NOMO-1 treated with DMSO at 0.1 percent for 48 hours (cell line): ENCODE data around the gene ABI2.
A peak's percentile ranks its signal among the peaks of the same experiment; 100 is the strongest.
"Not testable (repeated sequence)": the region's sequence is repeated elsewhere in the genome, so short reads cannot be mapped to it uniquely, and the experiment has no call there.

Source experiments
- DNase-seq: peaks from one replicate; lab custom pipeline; 2025; ENCODE audit not compliant: unreplicated experiment; lab: John Stamatoyannopoulos, UW

Gene ABI2

DNA sequence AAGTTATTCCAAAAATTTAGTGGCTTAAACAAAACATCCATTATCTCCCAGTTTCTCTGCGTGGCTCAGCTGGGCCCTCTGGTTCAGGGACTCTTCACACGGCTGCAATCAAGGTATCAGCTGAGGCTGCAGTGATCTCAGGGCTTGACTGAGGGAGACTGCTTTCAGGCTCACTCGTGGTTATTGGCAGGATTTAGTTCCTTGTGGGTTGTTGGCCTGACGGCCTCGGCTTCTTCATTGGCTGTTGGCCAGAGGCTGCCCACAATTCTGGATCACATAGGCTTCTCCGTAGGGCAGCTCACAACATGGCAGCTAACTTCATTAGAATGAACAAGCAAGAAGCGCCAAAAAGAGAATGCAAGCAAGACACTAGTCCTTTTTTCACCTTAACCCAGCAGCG is 90.1 kb downstream of the ABI2 start:
- DNase-seq = no peak

DNA sequence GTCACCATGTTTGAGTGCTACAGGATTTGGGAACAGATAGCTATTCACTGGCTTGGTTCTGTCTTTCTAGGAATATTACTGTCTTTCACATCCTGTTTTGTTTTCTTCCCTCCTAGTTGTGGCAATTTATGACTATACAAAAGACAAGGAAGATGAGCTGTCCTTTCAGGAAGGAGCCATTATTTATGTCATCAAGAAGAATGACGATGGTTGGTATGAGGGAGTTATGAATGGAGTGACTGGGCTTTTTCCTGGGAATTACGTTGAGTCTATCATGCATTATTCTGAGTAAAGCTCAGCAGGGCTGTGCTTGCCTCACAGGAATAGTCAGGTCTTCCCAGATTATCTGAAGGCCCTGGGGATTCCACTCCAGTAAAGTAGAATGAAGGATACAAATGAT is 98.9 kb downstream of the ABI2 start:
- no peak for DNase-seq

DNA sequence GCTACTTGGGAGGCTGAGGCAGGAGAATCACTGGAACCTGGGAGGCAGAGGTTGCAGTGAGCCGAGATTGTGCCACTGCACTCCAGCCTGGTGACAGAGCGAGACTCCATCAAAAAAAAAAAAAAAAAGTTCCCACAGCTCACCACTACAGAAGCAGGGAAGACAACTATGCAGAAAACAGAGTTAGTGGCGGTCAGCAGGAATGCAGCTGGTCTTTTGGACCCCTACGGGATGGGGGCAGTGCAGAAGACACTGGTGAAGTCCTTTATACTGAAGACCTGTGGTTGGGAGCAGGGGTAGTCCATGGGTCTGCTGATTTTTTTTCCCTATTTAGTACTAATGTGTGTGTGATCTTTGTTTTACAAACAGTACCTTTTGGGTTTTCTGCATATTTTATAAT is 101.4 kb downstream of the ABI2 start:
- not testable (repeated sequence) for DNase-seq

DNA sequence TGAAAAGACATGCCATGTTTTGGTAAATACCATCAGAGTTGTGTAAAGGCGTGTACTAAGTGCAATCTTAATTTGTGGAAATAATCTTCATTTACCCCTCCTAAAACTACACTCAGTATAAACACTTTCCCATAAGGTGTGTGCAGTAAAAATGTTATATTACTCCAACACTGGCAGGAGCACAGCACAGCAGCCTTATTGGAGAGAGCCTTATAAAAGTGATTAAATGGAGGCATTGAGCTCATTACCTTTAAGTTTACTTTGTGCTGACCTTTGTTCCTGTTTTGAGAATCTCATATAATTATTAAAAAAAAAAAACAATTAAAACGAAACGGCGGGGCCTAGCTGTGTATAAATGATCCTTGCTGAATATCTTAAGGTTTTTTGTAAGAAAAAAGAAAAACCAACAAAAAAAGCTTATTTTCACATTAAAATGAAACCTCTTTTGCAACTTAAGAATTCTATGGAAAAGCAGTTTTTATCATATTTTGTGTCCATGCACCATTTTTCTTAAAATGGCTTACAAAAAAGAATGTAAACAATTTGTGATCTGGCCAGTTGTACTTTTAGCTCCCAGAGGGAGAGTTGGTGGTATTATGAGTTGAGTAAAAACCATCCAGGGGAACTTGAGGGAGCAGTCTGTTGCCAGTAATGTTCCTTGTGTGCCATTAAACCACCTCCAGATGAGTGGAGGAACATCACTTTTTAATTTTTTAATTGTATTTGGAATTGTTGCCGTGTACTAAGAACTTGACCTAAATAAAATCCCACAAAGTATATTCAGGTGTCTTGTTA is 103.4 kb downstream of the ABI2 start:
- no peak for DNase-seq

DNA sequence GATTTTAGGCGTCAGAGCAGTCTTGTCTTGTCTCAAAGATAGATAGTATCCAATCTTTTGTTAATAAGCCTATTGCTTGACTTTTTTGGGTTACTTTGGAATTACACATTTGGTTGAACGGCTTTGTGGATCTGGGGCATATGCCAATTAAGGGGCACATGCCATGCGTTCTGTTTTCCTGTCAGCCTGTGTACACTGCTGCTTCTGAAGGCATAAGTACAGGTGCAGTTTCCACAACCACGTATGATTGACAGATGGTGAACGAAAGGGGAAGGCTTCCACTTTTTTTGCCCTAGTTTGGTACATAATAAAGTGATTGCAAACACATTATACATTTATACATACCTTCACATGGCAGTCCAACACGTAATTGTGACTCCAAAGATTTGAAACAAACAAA is 104.6 kb downstream of the ABI2 start:
- DNase-seq = no peak

DNA sequence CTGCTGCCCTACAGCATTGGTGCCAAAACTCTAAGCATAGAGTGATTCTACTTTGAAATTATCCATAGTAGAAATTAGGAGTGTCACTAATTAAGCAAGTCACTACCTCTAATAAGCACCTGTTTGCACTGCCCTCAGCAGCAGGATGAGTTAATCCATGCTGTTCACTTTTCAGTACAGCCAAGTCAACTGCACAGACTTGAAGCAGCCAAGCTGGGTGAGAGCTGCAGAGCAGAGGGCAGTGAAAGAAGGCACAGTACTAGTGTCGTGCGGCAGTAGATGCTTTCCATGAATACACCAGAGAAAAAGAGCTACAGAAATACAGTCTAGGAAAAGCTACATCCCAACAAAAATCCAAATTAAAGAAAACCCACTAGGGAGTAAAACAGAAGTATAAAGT is 108.3 kb downstream of the ABI2 start:
- DNase-seq = no peak

DNA sequence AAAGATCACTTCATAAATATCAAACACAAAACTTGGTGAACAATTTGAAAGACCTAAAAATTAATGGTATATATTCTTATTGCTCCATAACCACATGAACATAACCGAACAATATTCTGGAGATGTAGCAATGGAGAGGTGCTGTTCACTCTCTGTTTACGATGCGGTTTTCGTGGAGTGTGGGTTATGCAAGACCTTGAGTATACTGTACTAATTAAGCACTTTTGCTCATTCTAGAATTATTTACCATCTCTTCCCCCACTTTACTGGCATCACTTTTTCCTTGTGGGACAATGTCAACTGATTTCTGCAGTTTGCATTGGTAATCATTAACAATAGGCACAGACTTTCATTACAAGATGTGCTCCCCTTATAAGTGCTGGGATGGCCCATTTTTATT is 109.3 kb downstream of the ABI2 start:
- peak; percentile 94 for DNase-seq

DNA sequence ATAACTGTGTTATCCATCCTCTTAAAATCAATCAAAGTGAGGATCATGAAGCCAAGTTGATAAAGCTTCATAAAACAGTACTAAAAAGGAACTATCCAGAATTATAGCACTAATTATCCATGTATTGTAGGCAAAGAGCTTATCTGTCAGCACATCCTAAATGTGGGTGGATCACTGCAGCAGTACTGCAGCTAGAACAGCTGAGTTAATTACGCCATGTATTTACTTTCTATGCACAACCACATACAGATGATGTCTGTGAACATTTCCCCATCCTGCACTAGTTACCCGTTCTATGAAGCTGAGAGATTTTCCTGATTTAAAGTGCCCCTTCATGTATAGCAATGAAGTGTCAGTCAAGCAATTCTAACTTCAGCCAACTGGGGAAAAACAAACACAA is 110.3 kb downstream of the ABI2 start:
- peak; percentile 25 for DNase-seq

DNA sequence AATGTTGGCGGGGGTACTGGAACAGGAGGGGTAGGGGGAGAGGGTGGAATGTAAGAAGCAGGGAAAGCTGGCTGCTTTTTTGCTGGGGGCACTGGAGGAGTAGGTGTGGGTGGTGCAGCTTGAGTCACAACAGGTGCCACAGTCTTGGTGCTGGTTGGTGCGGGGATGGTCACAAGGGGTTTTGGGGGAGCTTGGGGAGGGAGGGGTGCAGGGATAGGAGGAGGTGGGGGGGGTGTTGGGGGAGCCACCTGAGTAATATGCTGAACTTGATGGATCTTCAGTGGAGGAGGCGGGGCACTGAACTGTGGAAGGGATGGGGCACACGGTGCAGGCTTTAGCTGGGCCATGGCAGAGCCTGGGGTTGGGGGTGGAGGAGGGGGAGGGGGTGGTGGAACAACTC is 112.5 kb downstream of the ABI2 start:
- no peak for DNase-seq

DNA sequence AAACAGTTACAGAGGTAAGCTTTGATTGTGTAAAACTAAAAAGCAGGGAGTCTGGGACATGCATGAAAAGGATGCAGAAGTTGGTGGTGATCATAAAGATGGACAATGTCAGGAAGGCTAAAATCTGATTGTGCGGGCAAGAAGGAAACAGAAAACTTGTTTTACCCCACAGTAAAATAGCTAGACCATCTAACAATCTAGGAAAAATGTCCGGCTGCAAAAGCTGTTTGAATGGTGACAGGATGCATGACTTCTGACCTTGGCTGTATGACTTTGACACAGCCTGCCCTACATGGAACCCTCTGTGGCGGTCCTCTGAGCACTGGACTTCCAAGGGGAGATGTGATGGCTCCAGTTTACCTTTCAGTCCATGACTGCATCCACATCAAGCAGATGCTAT is 113.3 kb downstream of the ABI2 start:
- DNase-seq = no peak

DNA sequence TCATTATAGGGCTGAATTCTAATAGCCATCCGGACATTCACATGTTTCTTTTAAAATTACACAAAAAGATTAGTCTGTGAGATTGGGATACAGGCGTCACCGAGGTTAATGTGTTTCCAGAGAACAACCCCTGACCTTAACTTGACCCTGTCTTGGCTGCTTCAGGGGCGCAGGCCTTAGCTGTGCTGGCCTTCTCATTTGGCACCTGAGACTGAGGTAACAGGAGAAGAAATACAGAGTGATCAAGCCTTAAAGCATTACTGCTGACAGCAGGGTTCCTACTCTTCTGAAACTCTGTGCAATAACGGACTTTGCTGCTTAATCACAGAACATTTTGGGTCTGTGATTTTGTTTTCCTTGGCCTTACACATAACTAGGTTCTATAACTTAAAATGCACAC is 114.3 kb downstream of the ABI2 start:
- no peak for DNase-seq

DNA sequence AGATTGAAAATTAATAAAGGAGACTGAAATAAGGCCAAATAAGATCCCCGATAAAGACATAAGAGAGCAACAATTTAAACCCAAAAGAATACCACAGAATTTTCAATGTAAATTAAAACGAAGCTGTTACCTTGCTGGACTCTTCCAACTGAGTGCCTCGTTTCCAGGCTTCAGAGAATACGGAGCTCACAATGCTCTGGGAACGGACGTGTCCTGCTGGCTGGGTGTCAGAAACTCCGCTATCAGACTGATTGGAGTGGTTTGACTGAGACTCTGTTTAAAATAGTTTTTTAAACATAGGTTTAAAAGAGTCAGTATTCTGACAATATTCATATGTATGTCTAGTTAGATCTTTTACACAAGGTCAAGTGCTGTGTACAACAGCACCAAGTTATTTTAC is 116.5 kb downstream of the ABI2 start:
- no peak for DNase-seq

DNA sequence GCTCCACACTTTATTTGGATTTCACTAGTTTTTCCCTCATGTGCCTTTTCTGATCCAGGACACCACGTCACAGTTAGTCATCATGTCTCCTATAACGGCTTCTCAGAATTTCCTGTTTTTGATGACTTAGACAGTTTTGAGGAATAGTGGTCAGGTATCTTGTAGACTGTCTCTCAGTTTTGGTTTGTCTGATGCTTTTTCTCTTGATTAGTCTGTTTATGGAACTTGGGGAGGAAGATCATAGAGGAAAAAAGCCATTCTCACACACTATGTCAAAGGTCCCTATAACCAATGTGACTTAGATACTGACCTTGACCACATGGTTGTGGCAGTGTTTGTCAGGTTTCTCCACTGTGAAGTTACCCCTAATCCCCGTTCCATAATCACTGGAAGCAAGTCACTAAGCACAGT is 117.9 kb downstream of the ABI2 start:
- peak; percentile 5 for DNase-seq

DNA sequence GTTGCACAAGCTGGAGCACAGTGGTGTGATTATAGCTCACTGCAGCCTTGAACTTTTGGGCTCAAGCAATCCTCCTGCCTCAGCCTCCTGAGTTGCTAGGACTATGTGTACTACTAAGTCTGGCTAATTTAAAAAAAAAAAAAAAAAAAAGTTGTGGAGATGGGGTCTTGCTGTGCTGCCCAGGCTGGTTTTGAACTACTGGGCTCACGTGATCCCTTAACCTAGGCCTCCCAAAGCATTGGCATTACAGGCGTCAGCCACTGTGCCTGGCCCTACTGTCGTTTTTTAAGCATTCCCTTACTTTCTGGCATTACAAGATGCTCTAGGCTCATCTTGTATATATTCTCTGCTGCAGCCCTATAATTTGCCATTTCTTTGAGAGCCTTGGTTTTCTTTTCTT is 118.6 kb downstream of the ABI2 start:
- DNase-seq = no peak

DNA sequence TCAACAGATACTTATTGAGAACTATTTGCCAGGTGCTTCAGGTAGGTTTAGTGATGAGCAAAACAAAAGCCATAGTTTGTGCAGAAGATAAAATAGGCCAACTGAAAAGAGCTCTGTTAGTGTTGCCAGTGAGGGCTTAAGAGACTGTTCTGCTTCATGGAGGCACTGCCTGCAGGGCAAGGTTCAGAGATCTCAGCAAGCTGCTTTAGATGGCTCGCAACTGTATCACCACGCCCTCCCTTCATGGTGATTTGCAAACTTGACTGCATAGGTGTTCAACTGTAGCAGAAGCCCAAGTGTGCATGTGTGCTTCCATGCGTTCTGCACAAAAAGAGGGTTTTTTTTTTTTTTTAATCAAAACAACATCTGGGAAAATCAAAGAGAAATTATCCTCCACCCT is 122.4 kb downstream of the ABI2 start:
- DNase-seq = no peak

DNA sequence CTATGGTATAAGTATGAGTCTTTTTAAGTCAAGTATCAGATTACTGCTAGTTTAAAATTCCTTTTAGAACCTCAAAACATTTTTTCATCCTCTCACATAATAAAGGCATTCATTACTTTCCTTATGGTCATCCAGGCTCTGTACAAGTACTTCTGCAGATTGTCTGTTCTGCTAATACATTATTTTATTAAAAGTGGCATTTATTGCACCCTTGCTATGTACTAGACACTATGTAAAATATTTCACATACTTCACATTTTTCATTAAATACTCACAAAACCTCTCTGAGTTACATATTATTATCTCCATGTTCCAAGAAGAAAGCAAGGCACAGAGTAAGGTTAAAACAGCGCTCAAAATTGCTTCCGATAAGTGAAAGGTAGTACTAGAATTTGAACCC is 122.8 kb downstream of the ABI2 start:
- no peak for DNase-seq

DNA sequence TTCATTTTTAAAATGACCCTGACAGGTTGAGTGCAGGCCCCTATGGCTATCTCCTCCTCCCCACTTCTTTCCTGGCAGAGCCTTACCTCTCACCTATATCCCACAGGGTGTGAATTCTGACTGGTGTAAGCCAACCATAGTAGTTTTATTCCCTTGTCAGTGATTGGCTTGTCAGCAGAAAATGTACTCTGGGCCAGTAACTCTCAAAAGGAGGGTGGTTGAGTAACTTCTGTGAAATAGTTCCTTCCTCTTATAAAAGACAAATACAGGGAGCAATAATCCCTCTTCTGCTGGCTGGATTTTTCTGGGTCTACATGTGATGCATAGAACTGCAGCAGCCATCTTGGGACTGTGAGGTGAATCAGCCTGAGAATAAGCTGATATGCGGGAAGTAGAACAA is 123.5 kb downstream of the ABI2 start:
- peak; percentile 59 for DNase-seq

DNA sequence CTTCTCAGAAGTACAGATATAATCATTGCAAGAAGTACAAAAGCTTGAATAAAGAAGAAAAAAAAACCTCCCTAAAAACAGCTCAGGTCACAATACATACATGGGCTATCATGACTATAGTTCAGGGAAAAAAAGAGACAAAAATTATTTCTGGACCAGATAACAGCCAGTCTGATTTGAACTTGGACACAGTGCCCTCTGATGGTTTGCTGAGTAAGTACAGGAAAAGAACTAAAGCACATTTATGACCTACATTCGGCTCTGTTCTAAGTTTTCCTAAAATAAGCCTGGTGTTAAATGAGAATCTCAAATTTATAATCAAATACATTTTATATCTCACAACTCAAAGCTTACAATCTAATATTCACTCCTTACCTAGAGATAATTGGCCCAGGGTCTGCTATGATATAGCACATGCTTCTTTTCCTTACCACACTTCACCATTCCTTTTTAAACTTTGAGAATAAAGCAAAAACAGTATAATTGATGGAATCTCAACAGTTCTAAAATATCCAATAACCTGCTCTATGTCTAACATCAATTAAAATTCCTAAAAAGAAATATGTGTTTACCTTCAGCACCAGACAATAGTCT is 125.8 kb downstream of the ABI2 start:
- peak; percentile 66 for DNase-seq

DNA sequence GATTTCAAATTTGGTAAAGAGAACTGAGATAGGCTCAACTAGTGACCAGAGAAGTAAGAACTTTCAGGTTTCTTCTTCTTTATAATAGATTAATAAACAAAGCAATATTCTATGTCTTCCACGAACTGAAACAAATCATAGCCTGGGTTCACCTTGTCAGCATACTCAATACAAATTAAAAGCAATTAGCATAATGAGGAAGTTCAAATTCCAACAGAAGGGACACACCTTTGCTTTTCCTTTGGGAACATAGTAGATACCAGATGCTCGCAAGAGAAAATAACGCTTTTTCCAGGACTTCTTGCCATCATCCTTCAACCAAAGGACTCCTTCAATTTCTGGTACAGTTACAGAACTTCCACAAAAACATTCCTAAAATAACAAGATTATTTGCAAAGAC is 127.0 kb downstream of the ABI2 start:
- DNase-seq = no peak

DNA sequence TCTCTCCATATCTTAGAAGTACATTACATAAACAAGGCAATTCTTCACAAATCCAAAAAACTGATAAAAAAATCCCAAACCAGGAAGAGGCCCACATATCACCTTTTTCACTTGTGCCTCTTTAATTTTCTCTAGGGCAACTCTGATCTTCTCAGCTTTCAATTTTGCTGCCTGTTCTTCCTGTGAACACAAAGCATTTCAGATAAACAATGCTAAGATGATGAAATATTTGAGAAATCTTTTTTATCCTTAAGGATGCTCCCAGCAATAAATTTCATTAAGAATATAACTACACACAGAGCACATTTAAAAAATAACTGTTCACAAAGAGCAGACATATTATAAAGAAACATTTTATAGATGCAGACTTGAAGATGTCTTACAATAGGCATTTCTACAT is 133.6 kb downstream of the ABI2 start:
- DNase-seq = no peak

DNA sequence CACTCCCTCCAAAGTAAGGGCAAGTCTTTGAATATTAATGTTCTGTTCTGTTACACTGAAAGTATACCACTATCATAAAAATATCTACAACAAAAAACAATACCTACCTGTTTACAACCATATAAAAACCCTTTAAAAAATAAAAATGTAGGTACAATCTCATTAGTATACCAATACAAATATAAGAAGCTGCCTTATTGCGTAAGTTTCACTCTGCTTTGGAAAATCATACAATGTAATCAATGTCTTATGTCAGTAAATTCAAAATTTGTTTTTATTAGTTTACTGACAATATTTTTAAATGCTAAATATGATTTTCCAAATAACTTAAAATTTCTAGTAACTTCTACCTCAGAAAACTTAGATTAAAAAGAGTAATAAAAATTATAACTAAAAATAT is 134.1 kb downstream of the ABI2 start:
- DNase-seq = no peak

DNA sequence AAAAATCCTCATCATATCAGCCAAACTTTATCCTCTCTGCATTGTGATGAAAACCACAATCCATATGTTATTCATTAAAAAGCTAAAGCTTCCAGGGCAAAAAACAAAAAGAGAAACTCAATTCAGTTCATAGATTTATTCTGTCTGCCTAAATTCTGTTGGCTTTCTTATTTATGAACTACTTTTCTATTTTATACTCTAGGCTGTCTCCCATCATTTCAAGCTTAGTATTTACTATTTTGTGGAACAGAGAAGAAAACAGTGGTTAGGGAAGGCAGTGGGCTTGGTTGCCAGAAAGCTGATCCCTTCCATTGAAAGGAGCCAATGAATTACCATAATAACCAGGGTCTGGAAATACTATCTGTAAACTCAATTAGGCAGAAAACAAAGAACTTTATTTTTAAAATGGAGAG is 135.1 kb downstream of the ABI2 start:
- DNase-seq = no peak

DNA sequence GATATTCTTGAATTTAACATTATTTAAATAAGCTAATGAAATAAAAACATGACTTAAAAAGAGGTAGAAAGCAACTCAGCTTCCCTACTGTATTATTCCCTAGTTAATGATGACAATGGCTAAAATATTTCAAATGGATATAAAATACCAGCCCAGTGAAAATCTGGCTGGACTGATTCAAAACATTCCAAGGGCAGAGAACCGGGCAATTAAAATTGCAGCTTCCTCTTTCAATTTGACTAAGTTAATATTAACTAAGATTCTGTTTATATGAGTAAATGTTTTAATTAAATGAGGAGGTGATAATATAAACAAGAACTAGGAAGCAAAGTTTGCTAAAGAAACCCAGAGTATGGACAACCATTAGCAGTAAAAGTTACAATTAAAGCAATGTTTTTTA is 141.4 kb downstream of the ABI2 start:
- peak; percentile 7 for DNase-seq
